Heart left ventricle (tissue), 16 donors: ENCODE results near the gene CNIH2. TPM values are rescaled to one million over a fixed set of nuclear protein-coding genes. Genes with fewer than 3 reads are reported as not detected.

Experiments
- ATAC-seq, 4 donors: fragments of 200-7000 bp; cut with Tn5 transposase; one replicate each; pipeline ENCODE4 v1.9.1; 2020 to 2022; ENCODE audit warnings: moderate library complexity in 4 of 4, mild to moderate bottlenecking in 3 of 4, moderate number of reproducible peaks in 1 of 4
- DNase-seq, 5 donors: peaks; one replicate each; pipeline ENCODE4 v3.0.0-alpha.2; 2020
- H3K27ac ChIP-seq, 12 donors: fragments of 200-600 bp; sonication (generic) in 4 of 12; one replicate each; pipeline versions ENCODE4 v1.5.0 to v1.8.0; 2016 to 2022; ENCODE audit warnings: mild to moderate bottlenecking in 2 of 12
- H3K27me3 ChIP-seq, 9 donors: fragments of 200-600 bp; sonication (generic) in 2 of 9; one replicate each; pipeline versions ENCODE4 v1.5.1 to v1.8.0; 2016 to 2022; ENCODE audit warnings: mild to moderate bottlenecking in 3 of 9
- H3K36me3 ChIP-seq, 9 donors: fragments of 200-600 bp; sonication (generic) in 2 of 9; one replicate each; pipeline versions ENCODE4 v1.5.0 to v1.8.0; 2018 to 2022; ENCODE audit warnings: mild to moderate bottlenecking in 2 of 9
- H3K4me1 ChIP-seq, 12 donors: fragments of 200-600 bp; sonication (generic) in 4 of 12; one replicate each; pipeline versions ENCODE4 v1.5.0 to v1.8.0; 2016 to 2022; ENCODE audit warnings: mild to moderate bottlenecking in 3 of 12
- H3K4me3 ChIP-seq, 12 donors: fragments of 200-600 bp; sonication (generic) in 4 of 12; one replicate each; pipeline versions ENCODE4 v1.5.0 to v1.8.0; 2017 to 2022; ENCODE audit warnings: mild to moderate bottlenecking in 9 of 12, moderate library complexity in 4 of 12
- H3K9me3 ChIP-seq, 12 donors: fragments of 200-600 bp; sonication (generic) in 4 of 12; one replicate each; pipeline versions ENCODE4 v1.5.0 to v1.8.0; 2016 to 2022; ENCODE audit warnings: mild to moderate bottlenecking in 1 of 12
- CTCF ChIP-seq, 12 donors: fragments of 200-600 bp; sonication (generic) in 4 of 12; IDR thresholded peaks; one replicate each; pipeline versions ENCODE4 v1.5.0 to v1.8.0; 2018 to 2022; ENCODE audit warnings: antibody characterized with exemption in 12 of 12, mild to moderate bottlenecking in 5 of 12
- POLR2A ChIP-seq, 2 donors: fragments of 450-650 bp; IDR thresholded peaks; one replicate each; pipeline ENCODE4 v1.6.1; 2017; ENCODE audit warnings: antibody characterized with exemption in 2 of 2, mild to moderate bottlenecking in 2 of 2, moderate library complexity in 2 of 2
- WGBS, 4 donors: extraction: QIAGEN DNeasy Blood & Tissue Kit in 2 of 4; methylation state at CpG; one replicate each; pipeline versions ENCODE4 v1.1.5 to v1.1.7; 2013 to 2018; 5-methylcytosine and 5-hydroxymethylcytosine counted together
- intact Hi-C, 10 donors: fragments of 100-400 bp; cut with DNase I; formaldehyde crosslinking; loops; one replicate each; pipeline versions ENCODE4 v1.11.1 to v1.14.2; 2022
- polyA plus RNA-seq, 2 donors: library from polyadenylated mRNA; stranded (reverse); fragments of 200-250 nt; gene quantifications; one replicate each; pipeline ENCODE4 v1.2.3, GENCODE V29; 2013
- total RNA-seq, 9 donors: library from RNA; depleted of rRNA in 2 of 9; stranded (reverse); fragments of >200 nt in 2 of 9; fragmentation: NEBNext Ultra II Directional in 3 of 9; extraction: Animal tissue kit (Norgen Biotek cat#: 25700) in 3 of 9; gene quantifications; one replicate each; pipeline versions ENCODE4 v1.1.0 to v1.2.4, GENCODE V29; 2016 to 2023
- donor health status: ischemic (EF 13 %, LVEDD 7.1; RV severe dilation, severe dysfunction).
- donor health status: healthy with polysubstance abuse.
- donor health status: DM: no; HTN: yes; CAD: no.
- donor health status: DM: no; HTN: no; CAD: no.
- donor health status: ischemic (EF 25% LVEDD 6.9; RV normal size, moderate dysfunction).
- donor health status: ischemic (EF 25% LVEDD 5.7; RV mildly dilated, moderate dysfunction).
- donor health status: healthy.
- donor health status: DM: yes; HTN: yes; CAD: no.
- donor health status: ischemic (EF 35%, LVEDD 5.7; RV mildly dilated, moderate dysfunction).
- donor health status: nonischemic (EF 11% LVEDD 7.7; RV severe dilation, severe dysfunction).
- donor health status: DM: yes; HTN: yes; CAD: no.
- donor health status: PGD.
- donor health status: ischemic (EF 29% LVEDD 5.4; RV normal size, mild dysfunction).
- donor health status: nonischemic (EF 23%, LVEDD 6.1; RV moderate dilation, normal function).

CNIH2 gene
- total and polyA plus RNA-seq, 11 donors = 0.08 to 0.40 (median 0.25) TPM; not detected in 8

GRCh38 chr11:66262696-66263095 is 15.3 kb upstream of the CNIH2 start:
- Histone ChIP-seq H3K27ac (no peak overlapping the region), H3K4me3 (no peak overlapping the region), H3K4me1 (peaks cover 0 to 18% (median 13%) of the 10 kb centered on the region in 12 donors), H3K9me3 (no peaks in the 10 kb centered on the region), H3K36me3 (peaks cover 0 to 59% (median 29%) of the 10 kb centered on the region in 9 donors), H3K27me3 (no peaks in the 10 kb centered on the region)
- TF ChIP-seq CTCF (IDR thresholded peaks at IDR 0.05) = no peak
- no peak for TF ChIP-seq POLR2A (IDR thresholded peaks at IDR 0.05)
- ATAC-seq (no peak), DNase-seq (no peak)
- intact Hi-C loops = loop anchor here in 1 of 10 donors (10.0 kb wide), 1 partner anchor 408 kb away; the partner anchor contains the start of gene CFL1
- 94% methylated on average over 11 to 12 of the region's 12 CpGs; no CpG with 5 or more reads in 1 of the 4 donors for WGBS, 4 donors

GRCh38 chr11:66263231-66263630 is 14.7 kb upstream of the CNIH2 start:
- Histone ChIP-seq H3K27me3 (no peaks in the 10 kb centered on the region), H3K4me3 (no peak overlapping the region), H3K9me3 (no peaks in the 10 kb centered on the region), H3K36me3 (peaks cover 0 to 59% (median 29%) of the 10 kb centered on the region in 9 donors), H3K27ac (no peak overlapping the region), H3K4me1 (peaks cover 0 to 18% (median 13%) of the 10 kb centered on the region in 12 donors)
- 94 to 96% (median 95%) methylated on average over 4 of the region's 4 CpGs for WGBS, 4 donors
- no peak for ATAC-seq
- DNase-seq = no peak
- TF ChIP-seq POLR2A (IDR thresholded peaks at IDR 0.05) = no peak
- no peak for TF ChIP-seq CTCF (IDR thresholded peaks at IDR 0.05)
- intact Hi-C loops = loop anchor here in 1 of 10 donors (10.0 kb wide), 1 partner anchor 408 kb away; the partner anchor contains the start of gene CFL1

DNA sequence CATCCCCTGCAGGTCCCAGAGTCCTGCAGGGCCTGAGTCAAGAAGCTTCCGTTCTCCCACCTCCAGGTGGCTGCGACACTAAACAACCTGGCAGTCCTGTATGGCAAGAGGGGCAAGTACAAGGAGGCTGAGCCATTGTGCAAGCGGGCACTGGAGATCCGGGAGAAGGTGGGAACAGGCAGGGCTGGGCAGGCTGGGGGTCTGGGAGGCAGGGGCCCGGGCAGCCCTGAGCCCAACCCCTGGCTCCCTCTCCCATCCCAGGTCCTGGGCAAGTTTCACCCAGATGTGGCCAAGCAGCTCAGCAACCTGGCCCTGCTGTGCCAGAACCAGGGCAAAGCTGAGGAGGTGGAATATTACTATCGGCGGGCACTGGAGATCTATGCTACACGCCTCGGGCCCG is 14.2 kb upstream of the CNIH2 start:
- DNase-seq (no peak), ATAC-seq (no peak)
- no peak overlapping the region for H3K27ac ChIP-seq
- H3K36me3 ChIP-seq = peaks cover 0 to 59% (median 29%) of the 10 kb centered on the region in 9 donors
- intact Hi-C loops = loop anchor here in 1 of 10 donors (10.0 kb wide), 1 partner anchor 409 kb away; the partner anchor contains the start of gene CFL1
- no peaks in the 10 kb centered on the region for H3K9me3 ChIP-seq
- WGBS, 4 donors = 93 to 99% (median 96%) methylated on average over 9 to 10 of the region's 10 CpGs
- H3K4me3 ChIP-seq = no peak overlapping the region
- TF ChIP-seq CTCF (IDR thresholded peaks at IDR 0.05) (no peak), POLR2A (IDR thresholded peaks at IDR 0.05) (no peak)
- H3K27me3 ChIP-seq = no peaks in the 10 kb centered on the region
- H3K4me1 ChIP-seq = peaks cover 0 to 13% (median 8%) of the 10 kb centered on the region in 12 donors

- Histone ChIP-seq H3K4me1 (peaks cover 0 to 15% (median 11%) of the 10 kb centered on the region in 12 donors), H3K4me3 (no peak overlapping the region), H3K27ac (no peak overlapping the region), H3K9me3 (no peaks in the 10 kb centered on the region), H3K36me3 (peaks cover 0 to 58% (median 29%) of the 10 kb centered on the region in 9 donors), H3K27me3 (no peaks in the 10 kb centered on the region)
- no peak for TF ChIP-seq POLR2A (IDR thresholded peaks at IDR 0.05)
- no peak for TF ChIP-seq CTCF (IDR thresholded peaks at IDR 0.05)
- no peak for DNase-seq
- ATAC-seq = no peak
- 89 to 97% (median 92%) methylated on average over 8 of the region's 8 CpGs for WGBS, 4 donors
- intact Hi-C loops = loop anchor here in 1 of 10 donors (10.0 kb wide), 1 partner anchor 410 kb away; the partner anchor contains the start of gene CFL1
These were observed 13.6 kb upstream of the CNIH2 start for GRCh38 chr11:66264383-66264782.
